ENCODE data around the gene RIMBP2.

The RIMBP2 gene

DNA sequence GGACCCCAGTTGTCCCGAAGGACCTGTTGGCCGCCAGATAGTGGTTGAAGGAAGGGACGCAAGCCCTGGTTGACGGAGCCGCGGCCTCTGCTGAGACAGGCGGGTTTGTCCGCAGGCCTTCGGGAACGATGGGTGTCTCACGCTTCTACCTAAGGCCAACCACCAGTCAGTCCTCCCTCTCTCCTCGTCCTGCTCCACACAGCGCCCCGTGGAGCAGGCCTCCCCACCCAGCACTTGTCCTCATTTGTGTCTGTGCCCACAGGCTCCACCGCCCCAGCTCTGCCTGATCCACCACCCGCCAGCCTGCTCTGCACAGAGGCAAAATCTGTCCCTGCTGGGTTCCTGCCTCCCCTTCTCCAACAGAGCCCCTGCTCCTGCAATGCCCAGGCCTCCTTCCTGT, 41.0 kb downstream of the RIMBP2 start:
- no peak for DNase-seq

DNA sequence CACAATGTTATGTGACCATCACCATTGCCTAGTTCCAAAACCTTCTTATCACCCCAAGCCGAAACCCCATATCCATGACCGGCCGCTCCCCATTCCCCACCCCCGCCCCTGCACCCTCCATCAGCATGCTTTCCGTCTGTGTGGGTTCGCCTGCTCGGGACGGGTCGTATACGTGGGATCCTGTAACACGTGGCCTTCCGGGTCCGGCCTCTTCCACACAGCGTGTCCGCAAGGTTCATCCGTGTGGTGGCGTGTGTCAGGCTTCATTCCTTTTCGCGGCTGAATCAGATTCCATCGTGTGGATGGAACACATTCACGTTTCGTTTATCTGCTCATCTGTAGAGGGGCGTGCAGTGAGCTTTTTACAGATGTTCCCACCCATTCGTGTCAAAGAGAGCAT, 41.4 kb downstream of the RIMBP2 start:
- DNase-seq: no peak

DNA sequence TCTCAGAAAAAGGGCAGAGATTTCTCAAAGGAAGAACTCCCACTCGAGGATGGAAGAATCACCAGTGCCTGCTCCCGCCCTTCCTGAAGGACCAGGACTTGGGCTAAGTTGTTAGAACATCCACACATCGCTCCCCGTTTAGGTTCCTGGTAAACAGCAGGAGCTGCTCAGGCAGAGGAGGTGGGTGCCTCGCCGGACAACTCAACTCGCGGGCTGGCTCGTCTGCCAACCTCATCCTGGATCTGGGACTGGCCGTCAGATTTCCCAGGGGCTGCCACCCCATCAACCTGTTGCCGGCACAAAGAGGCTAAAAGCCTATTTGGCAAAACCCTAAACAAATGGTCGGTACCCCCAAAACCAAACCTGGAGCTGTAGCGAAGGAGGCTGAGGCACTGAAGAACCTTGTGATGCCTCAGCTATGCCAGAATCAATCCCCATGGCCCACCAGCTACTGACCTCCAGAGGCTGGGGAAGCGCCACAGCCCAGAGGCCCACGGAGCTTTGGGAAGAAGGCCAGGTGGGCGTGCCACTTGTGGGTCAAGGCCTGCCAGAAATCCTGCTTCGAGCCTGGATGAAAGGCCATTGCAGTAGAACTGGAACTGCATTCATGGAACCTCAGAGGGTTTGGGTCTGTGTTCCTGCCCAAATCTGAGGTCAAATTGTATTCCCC, 42.9 kb downstream of the RIMBP2 start:
- no peak for DNase-seq

DNA sequence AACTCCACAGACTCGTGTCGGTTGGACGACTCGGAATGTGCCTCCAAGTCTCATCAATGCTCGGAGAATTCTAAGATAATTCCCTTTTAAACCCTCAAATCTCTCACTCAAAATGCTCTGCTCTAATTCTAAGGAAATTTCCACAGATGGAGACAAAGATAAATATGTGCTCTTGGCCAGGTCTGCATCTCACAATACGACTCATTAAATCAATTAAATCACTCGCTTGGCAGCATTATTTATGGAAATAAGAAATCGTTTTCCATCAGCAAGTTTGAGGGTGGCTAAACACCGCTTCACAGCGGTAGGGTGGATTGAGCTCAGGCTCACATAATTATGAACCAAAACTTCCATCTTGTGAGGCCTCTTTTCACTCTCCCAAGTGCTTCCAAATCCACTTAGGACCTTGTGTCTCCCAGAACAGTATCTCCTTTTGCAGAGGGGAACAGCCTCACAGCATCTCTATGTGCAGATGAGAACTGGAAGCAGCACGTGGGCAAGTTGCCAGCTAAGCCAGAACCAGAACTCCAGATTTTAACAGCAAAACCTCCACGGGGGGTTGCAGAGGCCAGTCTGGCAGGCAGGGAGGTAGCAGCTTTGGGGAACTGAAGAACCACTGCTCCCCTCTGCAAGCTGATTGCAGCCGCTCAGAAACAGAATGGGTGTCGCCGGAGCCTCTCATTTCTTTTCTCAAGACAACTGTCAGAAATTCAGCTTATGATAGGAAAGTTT, 43.8 kb downstream of the RIMBP2 start:
- no peak for DNase-seq

DNA sequence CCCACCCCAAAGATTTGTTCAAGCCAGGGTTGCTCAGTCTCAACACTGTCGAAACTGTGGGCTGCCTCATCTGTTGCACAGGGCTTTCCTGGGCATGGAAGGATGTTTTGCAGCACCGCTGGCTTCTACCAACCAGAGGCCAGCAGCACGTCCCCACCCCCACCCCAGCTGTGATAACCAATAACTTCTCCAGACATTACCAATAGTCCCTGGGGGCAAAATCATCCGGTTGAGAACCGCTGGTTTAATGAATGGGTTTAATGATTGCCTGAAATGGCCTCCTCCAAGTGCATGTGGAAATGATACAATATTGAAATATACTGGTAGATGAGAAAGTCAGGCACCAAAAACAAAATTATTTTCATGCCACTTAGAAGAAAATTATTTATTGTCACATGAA, 44.5 kb downstream of the RIMBP2 start:
- DNase-seq: no peak

DNA sequence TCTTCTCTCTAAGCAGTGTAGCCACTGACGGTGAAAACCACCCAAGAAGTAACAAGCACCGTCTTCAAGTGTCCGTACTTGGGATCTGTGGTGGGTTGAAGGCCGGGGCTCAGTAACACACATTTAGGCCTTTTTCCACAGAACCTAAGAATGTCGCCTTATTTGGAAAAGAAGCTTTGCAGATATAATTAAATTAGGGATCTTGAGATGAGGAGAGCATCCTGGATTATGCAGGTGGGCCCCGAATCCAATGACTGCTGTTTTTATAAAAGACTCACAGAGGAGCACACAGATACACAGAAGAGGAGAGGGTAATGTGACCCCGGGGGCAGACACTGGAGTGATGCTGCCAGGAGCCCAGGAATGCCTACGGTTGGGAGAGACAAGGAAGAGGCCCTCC, 46.3 kb downstream of the RIMBP2 start:
- no peak for DNase-seq

DNA sequence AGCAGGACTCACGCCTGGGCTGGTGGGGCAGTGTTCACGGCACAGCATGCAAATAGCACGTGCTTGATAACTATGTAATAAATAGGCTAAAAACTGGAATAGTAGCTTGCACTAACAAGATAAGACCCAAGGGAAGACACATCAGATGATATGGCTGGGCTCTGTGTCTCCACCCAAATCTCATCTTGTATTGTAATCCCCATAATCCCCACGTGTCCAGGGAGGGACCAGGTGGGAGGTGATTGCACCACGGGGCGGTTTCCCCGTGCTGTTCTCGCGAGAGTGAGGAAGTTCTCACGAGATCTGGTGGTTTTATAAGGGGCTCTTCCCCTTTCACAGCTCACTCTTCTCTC, 46.9 kb downstream of the RIMBP2 start:
- DNase-seq: no peak

DNA sequence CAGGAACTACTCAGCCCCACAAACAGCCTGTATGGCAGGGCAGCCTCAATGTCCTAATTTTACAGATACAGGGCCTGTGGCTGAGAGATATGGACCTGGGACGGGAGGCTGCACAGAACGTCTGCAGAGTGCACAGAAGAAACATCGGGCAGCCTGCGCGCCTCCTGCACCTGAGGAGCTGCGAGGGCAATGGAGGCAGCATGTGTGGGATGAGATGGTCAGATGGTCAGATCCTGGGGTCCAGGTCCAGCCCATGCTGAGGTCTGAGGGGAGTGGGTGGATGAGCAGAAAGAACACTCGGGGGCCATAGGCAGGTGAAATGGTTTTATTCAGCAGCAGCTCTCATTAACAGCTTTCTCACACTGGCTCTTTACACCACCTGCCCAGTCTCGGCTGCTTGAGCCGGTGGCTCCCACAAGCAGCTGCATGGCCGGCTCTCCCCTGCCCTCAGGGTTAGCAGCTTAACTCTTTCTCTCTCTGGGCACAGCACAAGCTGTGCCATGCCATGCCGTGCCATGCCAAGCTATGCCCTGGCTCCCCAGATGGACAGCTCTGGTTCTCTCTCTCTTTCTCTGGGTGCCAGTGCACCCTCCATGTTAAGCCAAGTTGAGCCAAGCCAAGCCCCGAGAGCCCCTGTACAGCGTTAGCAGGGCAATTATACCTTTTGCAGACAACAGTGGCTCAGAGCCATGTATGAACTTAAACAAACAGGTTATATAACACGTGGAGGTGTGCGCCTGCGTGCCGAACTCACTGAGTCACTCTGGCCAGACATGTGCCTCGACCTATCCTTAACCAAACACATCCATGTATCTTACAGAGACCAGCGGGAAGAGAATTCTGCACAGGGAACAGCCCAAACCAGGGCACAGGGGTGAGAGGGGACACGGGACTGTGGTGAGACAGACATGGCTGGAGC, 47.6 kb downstream of the RIMBP2 start:
- DNase-seq: no peak

DNA sequence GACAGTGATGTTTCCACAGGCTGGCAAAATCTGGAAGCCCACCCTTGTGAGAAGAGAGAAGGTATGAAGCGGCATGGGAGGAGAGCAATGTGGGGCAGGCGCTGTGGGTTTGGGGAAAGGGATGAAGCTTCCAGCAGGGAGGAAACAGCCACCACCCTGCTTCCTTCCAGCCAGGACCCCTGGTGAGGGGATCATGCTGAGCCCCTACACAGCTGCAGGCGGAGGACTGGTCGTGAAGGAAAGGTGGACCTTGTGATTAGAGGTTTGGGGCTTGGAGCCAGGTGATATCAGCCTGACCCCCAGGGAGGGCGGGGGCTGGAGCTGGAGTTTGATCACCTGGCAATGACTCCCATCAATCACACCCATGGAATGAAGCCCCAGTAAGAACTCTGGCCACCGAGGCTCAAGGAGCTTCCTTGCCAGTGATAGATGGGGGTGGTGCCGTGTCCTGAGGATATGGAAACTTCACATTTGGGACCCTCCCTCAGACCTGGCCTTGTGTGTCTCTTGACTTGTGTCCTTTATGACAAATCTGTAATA, 48.6 kb downstream of the RIMBP2 start:
- DNase-seq: no peak

DNA sequence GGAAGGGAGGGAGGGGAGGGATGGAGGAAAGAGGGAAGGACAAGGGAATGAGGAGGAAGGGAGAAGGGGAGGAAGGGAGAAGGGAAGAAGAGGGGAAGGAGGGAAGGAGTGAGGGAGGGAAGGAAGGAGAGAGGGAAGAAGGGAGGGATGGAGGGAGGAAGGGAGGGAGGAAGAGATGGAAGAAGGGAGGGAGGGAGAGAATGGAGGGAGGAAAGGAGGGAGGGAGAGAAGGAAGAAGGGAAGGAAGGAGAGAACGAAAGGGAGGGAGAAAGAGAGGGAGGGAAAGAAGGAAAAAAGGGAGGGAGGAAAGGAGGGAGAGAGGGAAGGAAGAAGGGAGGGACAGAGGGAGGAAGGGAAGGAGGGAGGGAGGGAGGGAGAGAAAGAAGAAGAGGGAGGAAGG, 49.5 kb downstream of the RIMBP2 start:
- DNase-seq: no peak

DNA sequence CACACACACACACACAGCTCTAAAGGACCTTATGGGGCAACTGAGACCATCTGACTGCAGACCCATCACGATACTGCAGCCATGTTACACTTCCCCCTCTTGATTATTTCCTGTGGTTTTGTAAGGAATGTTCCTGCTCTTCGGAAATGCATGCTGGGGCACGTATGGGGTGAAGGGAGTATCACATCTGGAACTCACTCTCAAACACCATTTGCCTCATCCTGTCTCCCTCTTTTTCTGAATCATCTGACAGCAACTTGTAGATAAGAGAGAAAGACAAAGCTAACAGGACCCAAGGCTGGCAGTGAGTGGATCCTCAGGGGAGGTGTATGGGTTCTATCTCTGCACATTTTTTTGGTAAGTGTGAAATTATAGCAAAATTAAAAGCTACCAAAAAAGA, 50.3 kb downstream of the RIMBP2 start:
- DNase-seq: no peak

DNA sequence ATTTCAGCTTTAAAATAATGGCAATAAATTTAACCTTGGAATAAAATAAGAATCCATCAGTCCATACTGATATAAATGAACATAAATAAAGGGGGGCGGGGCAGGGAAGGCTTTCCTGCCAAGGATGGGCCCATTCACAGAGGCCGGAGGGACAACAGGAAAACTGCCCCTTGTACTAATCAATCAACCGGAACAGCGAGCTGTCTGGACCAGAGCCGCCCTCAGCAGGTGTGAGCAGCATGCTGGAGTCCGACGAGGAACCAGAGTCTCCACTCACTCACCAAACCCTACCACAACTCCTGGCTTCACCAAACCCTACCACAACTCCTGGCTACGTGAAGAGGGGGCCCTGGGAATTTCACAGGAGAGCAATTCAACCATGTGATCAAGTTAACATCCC, 51.3 kb downstream of the RIMBP2 start:
- DNase-seq: no peak

DNA sequence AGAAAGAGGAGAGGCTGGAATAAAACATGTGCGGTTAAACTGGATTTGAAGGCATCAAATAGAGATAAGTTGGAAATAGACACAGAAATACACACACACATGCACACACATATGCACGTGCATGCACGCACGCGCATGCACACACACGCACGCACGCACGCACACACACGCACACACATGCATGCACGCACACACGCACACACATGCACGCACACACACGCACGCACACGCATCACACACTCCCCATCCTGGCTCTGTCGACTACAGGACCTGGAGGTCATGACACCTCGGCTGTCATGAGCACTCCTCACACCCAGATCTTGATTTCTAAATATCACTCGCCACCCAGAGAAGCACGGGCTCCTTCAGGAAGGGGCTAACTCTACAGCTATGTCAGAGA, 51.8 kb downstream of the RIMBP2 start:
- DNase-seq: no peak

DNA sequence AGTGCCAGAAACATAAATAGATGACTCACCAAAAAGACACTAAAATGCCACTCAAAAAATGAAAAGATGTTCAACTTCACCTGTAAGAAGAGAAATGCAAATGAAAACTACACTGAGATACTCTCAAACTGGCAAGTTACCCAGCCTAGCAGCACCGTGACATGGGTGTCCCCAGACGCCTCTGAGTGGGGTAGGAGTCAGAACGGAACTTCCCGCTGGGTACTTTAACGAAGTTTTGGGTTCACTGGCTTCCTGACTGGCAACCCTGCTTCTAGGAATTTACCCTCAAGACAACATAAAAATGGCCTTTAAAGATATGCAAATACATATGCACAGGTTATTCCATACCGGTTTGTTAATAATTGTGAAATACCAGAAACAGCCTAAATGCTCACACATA, 52.6 kb downstream of the RIMBP2 start:
- DNase-seq: no peak

DNA sequence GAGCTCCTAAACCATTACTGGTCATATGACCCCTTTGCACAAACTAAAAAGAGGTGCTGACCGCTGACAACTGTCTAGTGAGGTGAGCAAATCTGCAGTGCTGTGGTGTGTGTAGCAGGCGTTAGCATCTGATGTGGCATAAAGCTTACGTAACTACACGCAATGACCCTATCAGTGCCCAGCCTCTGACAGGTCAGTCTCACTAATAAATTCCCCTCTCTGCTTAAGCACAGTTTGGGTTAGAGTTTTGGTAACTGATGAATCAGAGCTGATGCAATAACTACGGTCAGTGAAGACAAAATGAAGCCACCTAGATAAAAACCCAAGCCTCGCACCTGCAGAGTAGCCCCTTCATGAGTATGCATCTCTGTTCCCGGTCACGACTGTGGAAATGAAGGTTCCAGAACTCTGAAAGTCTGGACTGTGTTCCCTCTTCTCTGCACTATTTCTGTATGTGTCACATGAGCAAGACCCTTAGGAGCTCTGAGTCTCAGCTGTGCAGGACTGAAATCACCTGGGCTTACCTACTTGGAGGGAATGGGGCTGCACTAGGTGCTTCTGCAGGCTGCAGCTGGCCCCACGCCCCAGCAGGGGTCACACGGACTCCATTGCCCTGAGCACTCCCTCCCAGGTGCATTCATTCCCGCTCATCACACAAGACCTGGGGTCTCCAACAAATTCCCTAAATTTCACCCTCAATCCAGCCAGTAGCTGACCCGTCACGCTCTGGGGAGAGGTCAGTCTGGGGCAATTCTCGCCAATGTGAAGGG, 54.4 kb downstream of the RIMBP2 start:
- no peak for DNase-seq

DNA sequence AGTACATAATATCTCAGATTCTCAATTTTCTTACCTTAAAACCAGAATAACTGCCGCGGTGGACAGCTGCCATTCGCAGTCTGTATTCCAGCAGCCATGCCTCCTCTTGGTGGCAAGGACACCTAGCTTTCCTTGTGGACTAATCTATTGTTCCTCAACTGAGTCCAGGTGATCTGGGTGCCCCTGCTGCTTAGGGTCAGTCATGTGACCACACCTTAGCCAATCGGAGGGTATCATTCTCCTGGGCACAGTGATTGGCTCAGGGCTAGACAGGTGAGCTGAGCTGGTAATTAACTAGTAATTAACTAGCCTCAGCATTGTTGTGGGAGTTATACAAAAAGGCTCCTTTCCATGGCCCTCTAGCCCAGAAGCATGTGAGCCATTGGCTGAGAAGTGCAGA, 55.0 kb downstream of the RIMBP2 start:
- no peak for DNase-seq

DNA sequence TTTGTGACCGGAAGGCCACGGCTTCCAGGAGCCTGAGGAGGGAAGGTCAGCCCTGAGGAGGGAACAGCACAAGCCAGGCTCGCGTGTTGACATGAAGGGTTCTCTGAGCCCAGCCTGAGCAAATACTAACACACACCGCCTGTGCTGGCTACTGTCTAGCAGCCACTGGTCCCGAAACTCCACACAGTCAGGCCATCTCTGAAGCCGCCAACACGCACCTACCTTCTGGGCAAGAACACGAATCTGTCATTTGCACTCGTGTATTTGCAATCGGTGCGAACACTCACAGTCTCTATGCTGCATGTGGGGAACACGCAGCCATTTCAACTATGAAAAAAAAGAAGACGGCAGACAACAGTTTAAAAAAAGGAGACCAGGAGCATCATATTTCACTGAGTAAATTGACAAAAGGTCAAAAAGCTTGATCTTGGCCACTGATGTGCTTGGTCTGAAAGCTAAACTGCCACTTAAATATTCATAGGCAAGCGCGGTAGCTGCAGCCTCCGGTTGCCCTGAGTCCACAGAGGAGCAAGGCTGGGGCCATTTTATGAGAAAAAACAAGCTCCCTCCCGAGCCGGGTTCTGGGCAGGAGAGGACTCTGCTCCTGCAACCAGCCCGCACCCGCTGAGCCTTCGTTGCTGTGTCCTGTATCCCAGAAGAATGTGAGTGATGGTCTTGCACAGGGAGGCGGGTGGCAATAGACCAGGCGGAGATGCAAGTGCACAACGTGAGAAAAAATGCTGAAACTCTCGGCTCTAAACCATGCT, 57.8 kb downstream of the RIMBP2 start:
- no peak for DNase-seq

DNA sequence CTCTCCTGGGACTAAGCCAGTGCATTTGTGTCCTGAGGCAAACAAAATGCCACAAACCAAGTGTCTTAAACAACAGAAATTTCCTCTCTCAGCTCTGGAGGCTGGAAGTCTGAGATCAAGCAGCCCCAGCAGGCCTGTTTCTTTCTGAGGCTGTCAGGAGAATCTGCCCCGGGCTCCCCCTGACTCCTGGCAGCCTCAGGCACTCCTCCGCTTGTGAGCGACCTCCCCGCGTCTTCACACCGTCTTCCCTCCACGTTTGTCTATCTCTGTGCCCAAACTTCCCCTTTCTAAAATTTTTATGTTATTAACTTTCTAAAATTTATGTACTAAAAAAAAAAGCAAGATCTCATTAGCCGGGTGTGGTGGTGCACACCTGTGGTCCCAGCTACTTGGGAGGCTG, 59.7 kb downstream of the RIMBP2 start:
- DNase-seq: no peak

DNA sequence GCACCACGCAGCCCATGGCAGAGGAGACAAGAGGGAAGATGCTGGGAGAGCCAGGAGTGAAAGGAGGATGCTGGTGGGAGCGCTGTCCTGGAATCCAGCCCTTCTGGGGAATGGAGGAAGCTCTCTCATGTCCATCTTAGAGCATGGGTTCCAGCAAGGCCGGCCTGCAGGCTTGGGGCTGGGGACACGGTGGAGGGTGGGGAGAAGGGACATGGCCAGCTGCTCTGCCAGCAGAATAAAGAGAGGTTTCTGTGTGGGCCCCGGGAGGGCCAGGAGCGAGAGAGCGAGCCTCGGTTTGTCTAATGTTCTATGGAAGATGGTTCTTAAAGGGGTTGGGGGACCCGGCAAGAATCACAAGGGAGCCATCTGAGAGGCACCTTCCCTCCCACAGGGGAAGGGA, 60.2 kb downstream of the RIMBP2 start:
- DNase-seq: no peak

DNA sequence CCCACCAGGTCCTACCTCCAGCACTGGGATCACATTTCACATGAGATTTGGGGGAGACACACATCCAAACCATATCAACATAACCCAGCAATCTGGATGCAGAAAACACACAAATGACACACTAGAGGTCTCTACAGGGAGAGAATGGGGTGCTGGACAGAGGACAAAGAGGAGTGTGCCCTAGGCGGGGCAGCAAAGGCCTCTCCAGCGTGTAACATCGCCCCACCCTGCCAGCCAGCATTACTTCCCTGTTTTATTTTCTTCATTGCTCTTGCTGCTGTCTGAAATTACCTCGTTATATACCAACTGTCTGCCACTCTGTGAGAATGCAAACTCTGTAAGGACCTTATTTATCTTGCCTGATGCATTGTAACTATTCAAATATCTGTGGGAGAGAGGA, 61.1 kb downstream of the RIMBP2 start:
- no peak for DNase-seq

DNA sequence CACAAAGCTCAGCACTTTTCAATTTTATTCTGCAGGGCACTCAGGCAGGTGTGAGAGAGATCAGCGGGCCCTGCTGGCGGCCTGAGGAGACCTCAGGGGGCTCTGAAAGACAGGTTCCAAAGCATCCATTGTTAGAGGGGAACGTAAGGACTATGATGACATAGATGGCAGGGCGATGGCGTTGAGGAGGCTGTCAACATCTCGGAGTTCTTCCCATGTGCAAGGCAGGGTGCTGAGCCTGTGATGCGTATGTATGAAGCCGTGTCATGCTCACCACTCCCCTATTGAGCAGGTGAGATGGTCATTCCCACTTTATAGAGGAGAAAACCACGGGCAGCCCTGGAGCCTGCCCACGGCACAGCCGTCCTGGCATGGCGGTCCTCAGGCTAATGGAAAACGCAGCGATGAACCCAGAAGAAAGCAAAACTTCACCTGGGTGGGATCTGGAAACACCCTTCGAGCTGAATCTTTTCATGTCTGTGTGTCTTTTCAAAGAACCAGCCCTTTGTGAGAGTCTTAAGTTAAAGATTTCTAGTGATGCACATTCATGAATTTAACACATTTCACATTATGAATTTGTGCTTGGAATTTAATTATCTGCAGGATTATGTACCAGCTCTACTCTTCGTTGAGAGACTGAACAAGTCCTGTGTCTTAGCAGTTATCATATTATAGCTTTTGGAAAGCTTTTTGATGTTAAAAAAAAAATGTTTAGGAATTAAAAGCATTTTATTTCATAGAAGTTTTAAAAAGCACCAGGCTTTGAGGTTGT, 64.7 kb downstream of the RIMBP2 start:
- DNase-seq: no peak
